Measurements from ENCODE around the gene NIPA2.

Gene NIPA2

GRCh38 chr15:22902046-22902445 lies 63.6 kb downstream of the NIPA2 start:
- TF ChIP-seq EZH2 (IDR thresholded peaks at IDR 0.05; ENCODE audit: borderline replicate concordance, low read depth, low read length, severe bottlenecking), result no peak
- no peak for TF ChIP-seq CTCF (IDR thresholded peaks at IDR 0.05; ENCODE audit: borderline replicate concordance, extremely low read depth, low read length, poor library complexity, severe bottlenecking)
- Histone ChIP-seq H3K36me3 (ENCODE audit: insufficient read depth, low read length) (peaks cover 6% of the 10 kb centered on the region; the same call in 1 of the 2 replicates), H2AFZ (ENCODE audit: low read depth, low read length) (no peak overlapping the region), H3K9ac (ENCODE audit: low read depth, low read length) (no peak overlapping the region), H4K20me1 (ENCODE audit: insufficient read depth, low read length) (no peaks in the 10 kb centered on the region), H3K27ac (ENCODE audit: low read length) (no peak overlapping the region), H3K4me2 (ENCODE audit: insufficient read depth, low read length) (no peak overlapping the region), H3K79me2 (ENCODE audit: insufficient read depth, low read length) (no peaks in the 10 kb centered on the region), H3K4me3 (ENCODE audit: low read depth in 1 of 2, low read length in 2 of 2) (no peak overlapping the region), H3K9me3 (ENCODE audit: insufficient read depth, low read length, severe bottlenecking) (no peaks in the 10 kb centered on the region), H3K27me3 (ENCODE audit: insufficient read depth, low read length, poor library complexity) (no peaks in the 10 kb centered on the region), H3K4me1 (ENCODE audit: insufficient read depth, low read length) (no peaks in the 10 kb centered on the region)
- no peak for ATAC-seq (ENCODE audit: insufficient read depth, low read depth)
- DNase-seq, result no peak

- DNase-seq (no peak), ATAC-seq (ENCODE audit: insufficient read depth, low read depth) (no peak)
- no peaks in the 10 kb centered on the region for H4K20me1 ChIP-seq (ENCODE audit: insufficient read depth, low read length)
- no peak overlapping the region for H3K4me3 ChIP-seq (ENCODE audit: low read depth in 1 of 2, low read length in 2 of 2)
- H3K27me3 ChIP-seq (ENCODE audit: insufficient read depth, low read length, poor library complexity), result no peaks in the 10 kb centered on the region
- H3K79me2 ChIP-seq (ENCODE audit: insufficient read depth, low read length), result no peaks in the 10 kb centered on the region
- H3K9ac ChIP-seq (ENCODE audit: low read depth, low read length), result no peak overlapping the region
- H3K4me2 ChIP-seq (ENCODE audit: insufficient read depth, low read length), result no peak overlapping the region
- H3K9me3 ChIP-seq (ENCODE audit: insufficient read depth, low read length, severe bottlenecking), result no peaks in the 10 kb centered on the region
- H3K4me1 ChIP-seq (ENCODE audit: insufficient read depth, low read length), result no peaks in the 10 kb centered on the region
- TF ChIP-seq CTCF (IDR thresholded peaks at IDR 0.05; ENCODE audit: borderline replicate concordance, extremely low read depth, low read length, poor library complexity, severe bottlenecking) (peak; percentile 9), EZH2 (IDR thresholded peaks at IDR 0.05; ENCODE audit: borderline replicate concordance, low read depth, low read length, severe bottlenecking) (no peak)
- no peak overlapping the region for H2AFZ ChIP-seq (ENCODE audit: low read depth, low read length)
- peaks cover 6% of the 10 kb centered on the region; the same call in 1 of the 2 replicates for H3K36me3 ChIP-seq (ENCODE audit: insufficient read depth, low read length)
- H3K27ac ChIP-seq (ENCODE audit: low read length), result no peak overlapping the region
These were observed 64.1 kb downstream of the NIPA2 start for GRCh38 chr15:22902578-22902977.

GRCh38 chr15:22902981-22903380 lies 64.5 kb downstream of the NIPA2 start:
- H3K36me3 ChIP-seq (ENCODE audit: insufficient read depth, low read length), result peaks cover 6% of the 10 kb centered on the region; the same call in 1 of the 2 replicates
- H3K4me3 ChIP-seq (ENCODE audit: low read depth in 1 of 2, low read length in 2 of 2), result no peak overlapping the region
- H3K27ac ChIP-seq (ENCODE audit: low read length), result no peak overlapping the region
- no peak overlapping the region for H2AFZ ChIP-seq (ENCODE audit: low read depth, low read length)
- H3K79me2 ChIP-seq (ENCODE audit: insufficient read depth, low read length), result no peaks in the 10 kb centered on the region
- H3K4me1 ChIP-seq (ENCODE audit: insufficient read depth, low read length), result no peaks in the 10 kb centered on the region
- H3K27me3 ChIP-seq (ENCODE audit: insufficient read depth, low read length, poor library complexity), result no peaks in the 10 kb centered on the region
- no peak for ATAC-seq (ENCODE audit: insufficient read depth, low read depth)
- H4K20me1 ChIP-seq (ENCODE audit: insufficient read depth, low read length), result no peaks in the 10 kb centered on the region
- TF ChIP-seq CTCF (IDR thresholded peaks at IDR 0.05; ENCODE audit: borderline replicate concordance, extremely low read depth, low read length, poor library complexity, severe bottlenecking), result no peak
- TF ChIP-seq EZH2 (IDR thresholded peaks at IDR 0.05; ENCODE audit: borderline replicate concordance, low read depth, low read length, severe bottlenecking), result no peak
- no peak overlapping the region for H3K9ac ChIP-seq (ENCODE audit: low read depth, low read length)
- H3K4me2 ChIP-seq (ENCODE audit: insufficient read depth, low read length), result no peak overlapping the region
- no peak for DNase-seq
- H3K9me3 ChIP-seq (ENCODE audit: insufficient read depth, low read length, severe bottlenecking), result no peaks in the 10 kb centered on the region

GRCh38 chr15:22903427-22903826 lies 65.0 kb downstream of the NIPA2 start:
- DNase-seq, result no peak
- H4K20me1 ChIP-seq (ENCODE audit: insufficient read depth, low read length), result no peaks in the 10 kb centered on the region
- H3K9me3 ChIP-seq (ENCODE audit: insufficient read depth, low read length, severe bottlenecking), result no peaks in the 10 kb centered on the region
- H2AFZ ChIP-seq (ENCODE audit: low read depth, low read length), result no peak overlapping the region
- TF ChIP-seq EZH2 (IDR thresholded peaks at IDR 0.05; ENCODE audit: borderline replicate concordance, low read depth, low read length, severe bottlenecking) (no peak), CTCF (IDR thresholded peaks at IDR 0.05; ENCODE audit: borderline replicate concordance, extremely low read depth, low read length, poor library complexity, severe bottlenecking) (no peak)
- H3K79me2 ChIP-seq (ENCODE audit: insufficient read depth, low read length), result no peaks in the 10 kb centered on the region
- no peak overlapping the region for H3K9ac ChIP-seq (ENCODE audit: low read depth, low read length)
- no peak overlapping the region for H3K4me3 ChIP-seq (ENCODE audit: low read depth in 1 of 2, low read length in 2 of 2)
- peaks cover 6% of the 10 kb centered on the region; the same call in 1 of the 2 replicates for H3K36me3 ChIP-seq (ENCODE audit: insufficient read depth, low read length)
- no peak for ATAC-seq (ENCODE audit: insufficient read depth, low read depth)
- H3K4me1 ChIP-seq (ENCODE audit: insufficient read depth, low read length), result no peaks in the 10 kb centered on the region
- no peak overlapping the region for H3K4me2 ChIP-seq (ENCODE audit: insufficient read depth, low read length)
- H3K27ac ChIP-seq (ENCODE audit: low read length), result no peak overlapping the region
- H3K27me3 ChIP-seq (ENCODE audit: insufficient read depth, low read length, poor library complexity), result no peaks in the 10 kb centered on the region
